ENCODE data around the gene NKIRAS2. TPM values are rescaled to one million over a fixed set of nuclear protein-coding genes. Genes with fewer than 3 reads are reported as not detected.

NKIRAS2 gene
- total RNA-seq, 1 experiment from 2014 or later: 22.4 TPM

DNA sequence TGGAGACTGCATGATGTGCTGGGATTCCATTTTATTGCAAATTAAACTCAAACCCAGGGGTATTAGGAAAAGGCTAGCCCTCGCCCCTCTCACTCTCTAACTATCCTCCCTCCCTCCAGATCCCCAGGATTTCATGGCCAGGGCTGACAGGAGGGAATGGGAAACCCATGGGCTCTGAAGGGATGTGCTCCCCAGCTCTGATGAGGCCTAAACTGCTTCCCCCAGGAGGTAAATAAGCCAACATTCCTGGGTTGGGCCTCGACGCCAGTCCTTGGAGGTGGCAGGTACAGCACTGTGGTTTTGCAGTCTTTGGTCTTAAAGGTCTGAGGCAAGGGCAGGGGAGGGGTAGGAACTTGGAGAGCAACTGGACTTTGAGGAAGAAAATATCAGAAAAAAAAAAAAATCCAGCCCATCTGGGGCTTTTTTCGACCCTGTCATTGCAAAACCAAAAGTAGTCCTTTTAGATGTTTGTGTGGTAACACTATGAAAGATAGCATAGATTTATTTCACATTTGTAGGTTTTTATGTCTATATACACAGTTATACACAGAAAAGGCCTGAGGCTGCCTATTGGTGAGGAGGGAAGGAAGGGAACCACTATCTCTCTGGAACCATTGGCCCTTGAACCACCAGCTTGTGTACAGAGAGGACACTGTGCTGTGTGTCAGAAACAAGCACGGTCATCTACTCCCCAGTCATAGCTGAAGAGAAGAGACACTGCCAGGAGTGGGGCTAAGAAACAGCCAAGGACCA is 18.5 kb downstream of the NKIRAS2 start:
- no TSS peak for BruUV-seq (replicated peaks)
- in situ Hi-C loops (cut with HindIII; ENCODE audit: low pct_unique_long_range_greater_than_20kb, low sequenced_read_pairs) (no loop called here), intact Hi-C loops (cut with micrococcal nuclease; ENCODE audit: unreplicated experiment) (no loop called here)
- Histone ChIP-seq H3K9me3 (ENCODE audit: control insufficient read depth, insufficient read depth, low read depth, low read length) (no peaks in the 10 kb centered on the region), H3K27me3 (ENCODE audit: control insufficient read depth, insufficient read depth, low read length) (no peaks in the 10 kb centered on the region), H3K4me3 (ENCODE audit: low read depth in 2 of 2, low read length in 2 of 2) (no peak overlapping the region), H3K36me3 (ENCODE audit: control insufficient read depth, insufficient read depth, low read length) (no peaks in the 10 kb centered on the region), H3K27ac (ENCODE audit: low read length) (no peak overlapping the region), H3K4me1 (ENCODE audit: control insufficient read depth, insufficient read depth, low read length) (no peaks in the 10 kb centered on the region)
- ATAC-seq (no peak), DNase-seq (ENCODE audit: low read depth, low spot score) (no peak)
- POLR2A ChIA-PET: no interaction called here
- CTCF ChIA-PET: interaction anchor here (0.5 kb wide), 1 partner anchor 519 kb away, joined by 3 read pairs; no protein-coding TSS in a partner anchor
- TF ChIP-seq, protein P1, sequence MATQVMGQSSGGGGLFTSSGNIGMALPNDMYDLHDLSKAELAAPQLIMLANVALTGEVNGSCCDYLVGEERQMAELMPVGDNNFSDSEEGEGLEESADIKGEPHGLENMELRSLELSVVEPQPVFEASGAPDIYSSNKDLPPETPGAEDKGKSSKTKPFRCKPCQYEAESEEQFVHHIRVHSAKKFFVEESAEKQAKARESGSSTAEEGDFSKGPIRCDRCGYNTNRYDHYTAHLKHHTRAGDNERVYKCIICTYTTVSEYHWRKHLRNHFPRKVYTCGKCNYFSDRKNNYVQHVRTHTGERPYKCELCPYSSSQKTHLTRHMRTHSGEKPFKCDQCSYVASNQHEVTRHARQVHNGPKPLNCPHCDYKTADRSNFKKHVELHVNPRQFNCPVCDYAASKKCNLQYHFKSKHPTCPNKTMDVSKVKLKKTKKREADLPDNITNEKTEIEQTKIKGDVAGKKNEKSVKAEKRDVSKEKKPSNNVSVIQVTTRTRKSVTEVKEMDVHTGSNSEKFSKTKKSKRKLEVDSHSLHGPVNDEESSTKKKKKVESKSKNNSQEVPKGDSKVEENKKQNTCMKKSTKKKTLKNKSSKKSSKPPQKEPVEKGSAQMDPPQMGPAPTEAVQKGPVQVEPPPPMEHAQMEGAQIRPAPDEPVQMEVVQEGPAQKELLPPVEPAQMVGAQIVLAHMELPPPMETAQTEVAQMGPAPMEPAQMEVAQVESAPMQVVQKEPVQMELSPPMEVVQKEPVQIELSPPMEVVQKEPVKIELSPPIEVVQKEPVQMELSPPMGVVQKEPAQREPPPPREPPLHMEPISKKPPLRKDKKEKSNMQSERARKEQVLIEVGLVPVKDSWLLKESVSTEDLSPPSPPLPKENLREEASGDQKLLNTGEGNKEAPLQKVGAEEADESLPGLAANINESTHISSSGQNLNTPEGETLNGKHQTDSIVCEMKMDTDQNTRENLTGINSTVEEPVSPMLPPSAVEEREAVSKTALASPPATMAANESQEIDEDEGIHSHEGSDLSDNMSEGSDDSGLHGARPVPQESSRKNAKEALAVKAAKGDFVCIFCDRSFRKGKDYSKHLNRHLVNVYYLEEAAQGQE (IDR thresholded peaks at IDR 0.05; ENCODE audit: insufficient read depth in 1 of 2, low read depth in 2 of 2, low read length in 1 of 2): no peak
- TF ChIP-seq TCF7L2 (IDR thresholded peaks at IDR 0.05; ENCODE audit: low read depth, low read length) (no peak), POLR2AphosphoS5 (IDR thresholded peaks at IDR 0.05; ENCODE audit: low read depth, low read length) (no peak), SIN3A (IDR thresholded peaks at IDR 0.05; ENCODE audit: borderline replicate concordance, insufficient read depth, low read depth, low read length) (no peak)
- TF ChIP-seq, protein P2, sequence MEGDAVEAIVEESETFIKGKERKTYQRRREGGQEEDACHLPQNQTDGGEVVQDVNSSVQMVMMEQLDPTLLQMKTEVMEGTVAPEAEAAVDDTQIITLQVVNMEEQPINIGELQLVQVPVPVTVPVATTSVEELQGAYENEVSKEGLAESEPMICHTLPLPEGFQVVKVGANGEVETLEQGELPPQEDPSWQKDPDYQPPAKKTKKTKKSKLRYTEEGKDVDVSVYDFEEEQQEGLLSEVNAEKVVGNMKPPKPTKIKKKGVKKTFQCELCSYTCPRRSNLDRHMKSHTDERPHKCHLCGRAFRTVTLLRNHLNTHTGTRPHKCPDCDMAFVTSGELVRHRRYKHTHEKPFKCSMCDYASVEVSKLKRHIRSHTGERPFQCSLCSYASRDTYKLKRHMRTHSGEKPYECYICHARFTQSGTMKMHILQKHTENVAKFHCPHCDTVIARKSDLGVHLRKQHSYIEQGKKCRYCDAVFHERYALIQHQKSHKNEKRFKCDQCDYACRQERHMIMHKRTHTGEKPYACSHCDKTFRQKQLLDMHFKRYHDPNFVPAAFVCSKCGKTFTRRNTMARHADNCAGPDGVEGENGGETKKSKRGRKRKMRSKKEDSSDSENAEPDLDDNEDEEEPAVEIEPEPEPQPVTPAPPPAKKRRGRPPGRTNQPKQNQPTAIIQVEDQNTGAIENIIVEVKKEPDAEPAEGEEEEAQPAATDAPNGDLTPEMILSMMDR (IDR thresholded peaks at IDR 0.05): no peak

DNA sequence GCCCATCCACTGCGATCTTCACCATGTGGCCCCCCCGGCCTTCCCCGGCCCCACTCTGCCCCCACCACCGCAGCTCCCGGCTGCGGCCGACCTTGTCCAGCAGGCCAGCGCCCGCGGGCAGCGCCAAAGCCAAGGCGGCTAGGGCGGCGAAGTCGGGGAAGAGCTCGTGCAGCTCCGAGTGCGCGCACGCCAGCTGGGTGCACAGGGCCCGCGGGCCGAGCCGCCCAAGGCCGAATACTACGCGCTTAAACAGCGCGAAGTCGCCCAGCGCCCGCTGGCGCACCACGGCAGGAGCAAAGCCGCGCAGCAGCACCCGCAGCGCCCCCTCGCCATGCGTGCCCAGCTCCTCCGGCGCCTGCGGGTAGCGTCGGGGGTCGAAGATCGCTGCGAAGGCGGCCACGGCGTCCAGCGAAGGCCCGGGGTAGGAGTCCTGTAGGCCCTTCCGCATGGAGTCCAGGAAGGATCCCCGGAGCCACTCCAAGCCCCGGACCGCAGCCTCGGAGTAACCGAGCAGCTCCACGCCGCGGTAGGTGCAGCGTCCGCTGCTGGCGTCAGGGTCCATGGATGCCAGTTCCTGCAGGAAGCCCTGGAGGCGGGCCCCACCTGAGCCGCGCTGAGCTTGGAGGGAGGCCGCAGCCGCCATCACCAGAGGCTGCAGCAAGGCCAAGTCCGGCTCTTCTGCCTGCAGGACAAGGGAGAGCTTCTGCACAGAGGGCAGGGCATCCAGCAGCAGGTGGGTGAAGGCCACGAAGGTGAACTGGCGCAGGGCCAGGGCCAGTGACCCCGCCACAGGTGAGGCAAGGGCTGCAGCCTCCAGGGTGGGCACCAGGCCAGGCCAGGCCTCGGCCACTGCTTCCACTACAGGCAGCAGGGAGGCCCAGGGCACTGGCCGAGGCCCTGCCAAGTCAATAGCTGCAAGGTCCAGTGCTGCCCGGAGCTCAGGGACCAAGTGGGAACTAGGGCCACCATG is 20.2 kb downstream of the NKIRAS2 start:
- ATAC-seq (no peak; the same call in 1 of the 2 replicates), DNase-seq (ENCODE audit: low read depth, low spot score) (no peak)
- in situ Hi-C loops (cut with HindIII; ENCODE audit: low pct_unique_long_range_greater_than_20kb, low sequenced_read_pairs) (no loop called here), intact Hi-C loops (cut with micrococcal nuclease; ENCODE audit: unreplicated experiment) (no loop called here)
- no peak overlapping the region for H3K27ac ChIP-seq (ENCODE audit: low read length)
- TF ChIP-seq SIN3A (IDR thresholded peaks at IDR 0.05; ENCODE audit: borderline replicate concordance, insufficient read depth, low read depth, low read length): no peak
- TF ChIP-seq, protein P1 (IDR thresholded peaks at IDR 0.05; ENCODE audit: insufficient read depth in 1 of 2, low read depth in 2 of 2, low read length in 1 of 2): no peak
- TF ChIP-seq, protein P2 (IDR thresholded peaks at IDR 0.05): no peak
- no peak for TF ChIP-seq TCF7L2 (IDR thresholded peaks at IDR 0.05; ENCODE audit: low read depth, low read length)
- TF ChIP-seq POLR2AphosphoS5 (IDR thresholded peaks at IDR 0.05; ENCODE audit: low read depth, low read length): no peak
- H3K36me3 ChIP-seq (ENCODE audit: control insufficient read depth, insufficient read depth, low read length): no peaks in the 10 kb centered on the region
- no peak overlapping the region for H3K4me3 ChIP-seq (ENCODE audit: low read depth in 2 of 2, low read length in 2 of 2)
- POLR2A ChIA-PET: interaction anchor here (0.6 kb wide), 1 partner anchor 44 kb away, joined by 3 read pairs; no protein-coding TSS in a partner anchor
- no peaks in the 10 kb centered on the region for H3K4me1 ChIP-seq (ENCODE audit: control insufficient read depth, insufficient read depth, low read length)
- BruUV-seq (replicated peaks): no TSS peak
- no peaks in the 10 kb centered on the region for H3K9me3 ChIP-seq (ENCODE audit: control insufficient read depth, insufficient read depth, low read depth, low read length)
- H3K27me3 ChIP-seq (ENCODE audit: control insufficient read depth, insufficient read depth, low read length): no peaks in the 10 kb centered on the region
- CTCF ChIA-PET: no interaction called here
